AG04450 (cell line): ENCODE measurements around the gene CCDC80. TPM values are rescaled to one million over a fixed set of nuclear protein-coding genes. Genes with fewer than 3 reads are reported as not detected.

Experiments used
- CTCF ChIA-PET: fragments of 300-600, 350-600 bp; formaldehyde crosslinking; extraction: SDS; loops from one replicate; lab custom pipeline; 2022; ENCODE audit warnings: antibody characterized with exemption, inconsistent platforms; lab: Charles Lee
- POLR2A ChIA-PET: fragments of 350-600 bp; formaldehyde crosslinking; extraction: SDS; loops from one replicate; lab custom pipeline; 2021; ENCODE audit warnings: antibody characterized with exemption, inconsistent platforms; lab: Yijun Ruan, JAX
- DNase-seq: peaks from one replicate; pipeline ENCODE4 v3.0.0-alpha.2; 2011; ENCODE audit warnings: low read depth, low spot score
- H3K27ac ChIP-seq: one replicate; pipeline ENCODE4 v1.5.1; 2012; ENCODE audit warnings: low read depth, low read length, control low read depth
- H3K27me3 ChIP-seq: one replicate; pipeline ENCODE4 v1.6.0; 2012; ENCODE audit warnings: low read length; ENCODE audit not compliant: control insufficient read depth, insufficient read depth
- H3K4me3 ChIP-seq: 2 replicates; pipeline ENCODE4 v1.5.1; 2011; ENCODE audit warnings: mild to moderate bottlenecking, low read depth, low read length, control low read depth
- H3K9me3 ChIP-seq: 2 replicates; pipeline ENCODE4 v1.5.1; 2012; ENCODE audit warnings: low read length; ENCODE audit not compliant: control insufficient read depth, insufficient read depth
- CTCF ChIP-seq: IDR thresholded peaks from 2 replicates; pipeline ENCODE4 v1.5.1; 2011; ENCODE audit warnings: low read depth, low read length, control low read depth, inconsistent platforms
- polyA plus RNA-seq: library from polyadenylated mRNA; depleted of rRNA; stranded (reverse); fragments of >200 nt; gene quantifications from 2 replicates; pipeline ENCODE4 v1.2.3, GENCODE V29; 2011

CCDC80 gene
- polyA plus RNA-seq, 1 experiment: 202 TPM

- no peak for DNase-seq
- POLR2A ChIA-PET: interaction anchor here (0.6 to 1.0 kb wide), 4 partner anchors 68 to 452 kb away, joined by 3 to 4 read pairs (median 4); no protein-coding TSS in a partner anchor
- no peaks in the 10 kb centered on the region; the same call in 1 of the 2 replicates for H3K9me3 ChIP-seq
- TF ChIP-seq CTCF: no peak
- H3K27me3 ChIP-seq: no peaks in the 10 kb centered on the region
- peak overlapping the region; percentile 95 for H3K4me3 ChIP-seq
- CTCF ChIA-PET: interaction anchor here (0.6 to 1.3 kb wide), 4 partner anchors 30 to 1277 kb away, joined by 3 to 5 read pairs (median 3); no protein-coding TSS in a partner anchor
- peak overlapping the region; percentile 99 for H3K27ac ChIP-seq
Observed at GRCh38 chr3:112561484-112561733, 79.5 kb downstream of the CCDC80 start.

GRCh38 chr3:112560721-112561483 is 80.0 kb downstream of the CCDC80 start:
- peak; percentile 61 for DNase-seq
- ChIA-PET POLR2A (interaction anchor here (0.6 to 0.9 kb wide), 2 partner anchors 81 to 453 kb away, joined by 3 to 4 read pairs; no protein-coding TSS in a partner anchor), CTCF (interaction anchor here (0.6 to 1.3 kb wide), 5 partner anchors 12 to 1277 kb away, joined by 3 to 5 read pairs (median 3); no protein-coding TSS in a partner anchor)
- no peak for TF ChIP-seq CTCF
- H3K9me3 ChIP-seq: no peaks in the 10 kb centered on the region; the same call in 1 of the 2 replicates
- peak overlapping the region; percentile 95 for H3K4me3 ChIP-seq
- H3K27ac ChIP-seq: peak overlapping the region; percentile 99
- H3K27me3 ChIP-seq: no peaks in the 10 kb centered on the region

- Histone ChIP-seq H3K27me3 (no peaks in the 10 kb centered on the region), H3K27ac (no peak overlapping the region), H3K9me3 (no peaks in the 10 kb centered on the region; the same call in 1 of the 2 replicates), H3K4me3 (peak overlapping the region; percentile 95)
- POLR2A ChIA-PET: no interaction called here
- no peak for DNase-seq
- no peak for TF ChIP-seq CTCF
- CTCF ChIA-PET: interaction anchor here (0.7 kb wide), 2 partner anchors 12 to 234 kb away, joined by 3 read pairs; no protein-coding TSS in a partner anchor
Observed at GRCh38 chr3:112560307-112560706, 80.6 kb downstream of the CCDC80 start.

GRCh38 chr3:112557976-112558375 is 83.0 kb downstream of the CCDC80 start:
- POLR2A ChIA-PET: no interaction called here
- H3K27ac ChIP-seq: no peak overlapping the region
- H3K4me3 ChIP-seq: no peak overlapping the region
- CTCF ChIA-PET: interaction anchor here (1.0 to 1.2 kb wide), 3 partner anchors 25 to 265 kb away, joined by 3 to 4 read pairs (median 3); partner anchors contain the start of gene SLC9C1
- no peaks in the 10 kb centered on the region; the same call in 1 of the 2 replicates for H3K9me3 ChIP-seq
- TF ChIP-seq CTCF: no peak
- H3K27me3 ChIP-seq: no peaks in the 10 kb centered on the region
- DNase-seq: no peak
